ENCODE results near the gene DEAF1.

Gene DEAF1

GRCh38 chr11:702462-703461, 7.7 kb upstream of the DEAF1 start:
- H3K9me3 ChIP-seq (ENCODE audit: control insufficient read depth, low read length) = no peaks in the 10 kb centered on the region
- H2AFZ ChIP-seq (ENCODE audit: low read depth, low read length) = no peak overlapping the region
- no peak overlapping the region for H3K4me2 ChIP-seq (ENCODE audit: low read length, poor library complexity, severe bottlenecking)
- no peak overlapping the region for H4K8ac ChIP-seq (ENCODE audit: low read length)
- no peak for DNase-seq
- WGBS = 90% methylated on average over 23 of the region's 26 CpGs
- peak overlapping the region in 1 of 2 experiments; percentile 37 for H2BK12ac ChIP-seq (ENCODE audit: low read length in 2 of 2)
- H3K4ac ChIP-seq (ENCODE audit: low read depth in 1 of 2, low read length in 2 of 2) = no peak overlapping the region
- peak overlapping the region; percentile 75 for H2AK5ac ChIP-seq (ENCODE audit: low read length, severe bottlenecking)
- no peak overlapping the region for H2BK120ac ChIP-seq (ENCODE audit: low read depth, low read length)
- peak overlapping the region; percentile 15 for H4K91ac ChIP-seq (ENCODE audit: low read length)
- no peak overlapping the region for H2BK5ac ChIP-seq (ENCODE audit: low read depth, low read length, poor library complexity, severe bottlenecking)
- H3K79me1 ChIP-seq (replicated peaks; ENCODE audit: low read length, poor library complexity, severe bottlenecking) = peaks cover 11% of the 10 kb centered on the region
- H3K36me3 ChIP-seq (ENCODE audit: control insufficient read depth in 1 of 2, insufficient read depth in 2 of 2, low read depth in 1 of 2, low read length in 2 of 2) = peaks cover 40 to 42% of the 10 kb centered on the region in 2 experiments
- peak overlapping the region; percentile 2 for H3K27ac ChIP-seq (ENCODE audit: low read length, poor library complexity, severe bottlenecking)
- H2BK15ac ChIP-seq (ENCODE audit: low read depth, poor library complexity, severe bottlenecking) = no peak overlapping the region
- H3K4me3 ChIP-seq (ENCODE audit: insufficient read depth in 1 of 2, low read depth in 1 of 2, low read length in 2 of 2) = no peak overlapping the region
- no peak overlapping the region for H3K23ac ChIP-seq (ENCODE audit: low read length in 2 of 2)
- H3K18ac ChIP-seq (ENCODE audit: low read depth in 1 of 2, low read length in 2 of 2) = peak overlapping the region in 1 of 2 experiments; percentile 14
- H3K4me1 ChIP-seq (ENCODE audit: control insufficient read depth, insufficient read depth, low read depth, low read length) = peaks cover 63% of the 10 kb centered on the region
- no peak overlapping the region for H3K14ac ChIP-seq (ENCODE audit: low read length in 2 of 2)
- H3K9ac ChIP-seq (ENCODE audit: low read length) = peak overlapping the region; percentile 54
- H3K27me3 ChIP-seq (ENCODE audit: control insufficient read depth in 1 of 2, insufficient read depth in 1 of 2, low read length in 2 of 2) = no peaks in the 10 kb centered on the region

- no peak overlapping the region for H3K27ac ChIP-seq (ENCODE audit: low read length, poor library complexity, severe bottlenecking)
- peak overlapping the region in 1 of 2 experiments; percentile 24 for H3K4ac ChIP-seq (ENCODE audit: low read depth in 1 of 2, low read length in 2 of 2)
- H2BK15ac ChIP-seq (ENCODE audit: low read depth, poor library complexity, severe bottlenecking) = peak overlapping the region; percentile 8
- peak overlapping the region in 1 of 2 experiments; percentile 66 for H3K14ac ChIP-seq (ENCODE audit: low read length in 2 of 2)
- H3K4me1 ChIP-seq (ENCODE audit: control insufficient read depth, insufficient read depth, low read depth, low read length) = peaks cover 58% of the 10 kb centered on the region
- peak overlapping the region; percentile 35 for H4K8ac ChIP-seq (ENCODE audit: low read length)
- peaks cover 11% of the 10 kb centered on the region for H3K79me1 ChIP-seq (replicated peaks; ENCODE audit: low read length, poor library complexity, severe bottlenecking)
- peak overlapping the region; percentile 11 for H4K91ac ChIP-seq (ENCODE audit: low read length)
- no peak for DNase-seq
- peak overlapping the region in 1 of 2 experiments; percentile 22 for H3K4me3 ChIP-seq (ENCODE audit: insufficient read depth in 1 of 2, low read depth in 1 of 2, low read length in 2 of 2)
- H2BK120ac ChIP-seq (ENCODE audit: low read depth, low read length) = no peak overlapping the region
- H3K18ac ChIP-seq (ENCODE audit: low read depth in 1 of 2, low read length in 2 of 2) = no peak overlapping the region
- H3K27me3 ChIP-seq (ENCODE audit: control insufficient read depth in 1 of 2, insufficient read depth in 1 of 2, low read length in 2 of 2) = no peaks in the 10 kb centered on the region
- no peak overlapping the region for H3K23ac ChIP-seq (ENCODE audit: low read length in 2 of 2)
- H3K36me3 ChIP-seq (ENCODE audit: control insufficient read depth in 1 of 2, insufficient read depth in 2 of 2, low read depth in 1 of 2, low read length in 2 of 2) = peaks cover 40 to 42% of the 10 kb centered on the region in 2 experiments
- H2AK5ac ChIP-seq (ENCODE audit: low read length, severe bottlenecking) = peak overlapping the region; percentile 75
- H2AFZ ChIP-seq (ENCODE audit: low read depth, low read length) = no peak overlapping the region
- no peak overlapping the region for H3K4me2 ChIP-seq (ENCODE audit: low read length, poor library complexity, severe bottlenecking)
- H2BK5ac ChIP-seq (ENCODE audit: low read depth, low read length, poor library complexity, severe bottlenecking) = no peak overlapping the region
- H3K9ac ChIP-seq (ENCODE audit: low read length) = peak overlapping the region; percentile 54
- no peaks in the 10 kb centered on the region for H3K9me3 ChIP-seq (ENCODE audit: control insufficient read depth, low read length)
- 96% methylated on average over 22 of the region's 22 CpGs for WGBS
- H2BK12ac ChIP-seq (ENCODE audit: low read length in 2 of 2) = no peak overlapping the region
Observed at GRCh38 chr11:701741-702461, 6.9 kb upstream of the DEAF1 start.

- Histone ChIP-seq H3K27me3 (ENCODE audit: control insufficient read depth in 1 of 2, insufficient read depth in 1 of 2, low read length in 2 of 2) (no peaks in the 10 kb centered on the region), H3K4ac (ENCODE audit: low read depth in 1 of 2, low read length in 2 of 2) (no peak overlapping the region), H3K23ac (ENCODE audit: low read length in 2 of 2) (no peak overlapping the region), H4K8ac (ENCODE audit: low read length) (no peak overlapping the region), H2BK5ac (ENCODE audit: low read depth, low read length, poor library complexity, severe bottlenecking) (no peak overlapping the region), H2AK5ac (ENCODE audit: low read length, severe bottlenecking) (no peak overlapping the region), H3K9ac (ENCODE audit: low read length) (no peak overlapping the region), H3K4me3 (ENCODE audit: insufficient read depth in 1 of 2, low read depth in 1 of 2, low read length in 2 of 2) (no peak overlapping the region), H3K27ac (ENCODE audit: low read length, poor library complexity, severe bottlenecking) (no peak overlapping the region), H3K4me1 (ENCODE audit: control insufficient read depth, insufficient read depth, low read depth, low read length) (peaks cover 50% of the 10 kb centered on the region), H2AFZ (ENCODE audit: low read depth, low read length) (no peak overlapping the region), H4K91ac (ENCODE audit: low read length) (peak overlapping the region; percentile 74), H2BK120ac (ENCODE audit: low read depth, low read length) (peak overlapping the region; percentile 21), H3K79me1 (replicated peaks; ENCODE audit: low read length, poor library complexity, severe bottlenecking) (peaks cover 11% of the 10 kb centered on the region), H3K9me3 (ENCODE audit: control insufficient read depth, low read length) (no peaks in the 10 kb centered on the region), H3K14ac (ENCODE audit: low read length in 2 of 2) (peak overlapping the region in 1 of 2 experiments; percentile 15), H3K36me3 (ENCODE audit: control insufficient read depth in 1 of 2, insufficient read depth in 2 of 2, low read depth in 1 of 2, low read length in 2 of 2) (peaks cover 34 to 41% of the 10 kb centered on the region in 2 experiments), H2BK15ac (ENCODE audit: low read depth, poor library complexity, severe bottlenecking) (no peak overlapping the region), H3K4me2 (ENCODE audit: low read length, poor library complexity, severe bottlenecking) (no peak overlapping the region), H2BK12ac (ENCODE audit: low read length in 2 of 2) (peak overlapping the region in 1 of 2 experiments; percentile 81), H3K18ac (ENCODE audit: low read depth in 1 of 2, low read length in 2 of 2) (peak overlapping the region in 1 of 2 experiments; percentile 90)
- peak; percentile 26 for DNase-seq
- WGBS = 93% methylated on average over 1 of the region's 1 CpG
Observed at GRCh38 chr11:699753-700152, 4.7 kb upstream of the DEAF1 start.

GRCh38 chr11:699116-699508, 4.1 kb upstream of the DEAF1 start:
- no peak overlapping the region for H3K4me2 ChIP-seq (ENCODE audit: low read length, poor library complexity, severe bottlenecking)
- H3K18ac ChIP-seq (ENCODE audit: low read depth in 1 of 2, low read length in 2 of 2) = peak overlapping the region; percentile 16 to 82
- no peaks in the 10 kb centered on the region for H3K9me3 ChIP-seq (ENCODE audit: control insufficient read depth, low read length)
- H3K27ac ChIP-seq (ENCODE audit: low read length, poor library complexity, severe bottlenecking) = peak overlapping the region; percentile 1
- H3K4me1 ChIP-seq (ENCODE audit: control insufficient read depth, insufficient read depth, low read depth, low read length) = peaks cover 50% of the 10 kb centered on the region
- no peaks in the 10 kb centered on the region for H3K27me3 ChIP-seq (ENCODE audit: control insufficient read depth in 1 of 2, insufficient read depth in 1 of 2, low read length in 2 of 2)
- H2AK5ac ChIP-seq (ENCODE audit: low read length, severe bottlenecking) = no peak overlapping the region
- H4K91ac ChIP-seq (ENCODE audit: low read length) = peak overlapping the region; percentile 19
- H2AFZ ChIP-seq (ENCODE audit: low read depth, low read length) = no peak overlapping the region
- H2BK15ac ChIP-seq (ENCODE audit: low read depth, poor library complexity, severe bottlenecking) = no peak overlapping the region
- H2BK12ac ChIP-seq (ENCODE audit: low read length in 2 of 2) = peak overlapping the region in 1 of 2 experiments; percentile 90
- DNase-seq = peak; percentile 86
- H3K79me1 ChIP-seq (replicated peaks; ENCODE audit: low read length, poor library complexity, severe bottlenecking) = peaks cover 12% of the 10 kb centered on the region
- no peak overlapping the region for H2BK5ac ChIP-seq (ENCODE audit: low read depth, low read length, poor library complexity, severe bottlenecking)
- H3K4ac ChIP-seq (ENCODE audit: low read depth in 1 of 2, low read length in 2 of 2) = no peak overlapping the region
- H3K4me3 ChIP-seq (ENCODE audit: insufficient read depth in 1 of 2, low read depth in 1 of 2, low read length in 2 of 2) = no peak overlapping the region
- H4K8ac ChIP-seq (ENCODE audit: low read length) = no peak overlapping the region
- peaks cover 29 to 36% of the 10 kb centered on the region in 2 experiments for H3K36me3 ChIP-seq (ENCODE audit: control insufficient read depth in 1 of 2, insufficient read depth in 2 of 2, low read depth in 1 of 2, low read length in 2 of 2)
- H2BK120ac ChIP-seq (ENCODE audit: low read depth, low read length) = no peak overlapping the region
- peak overlapping the region; percentile 32 for H3K9ac ChIP-seq (ENCODE audit: low read length)
- no peak overlapping the region for H3K14ac ChIP-seq (ENCODE audit: low read length in 2 of 2)
- H3K23ac ChIP-seq (ENCODE audit: low read length in 2 of 2) = no peak overlapping the region
- WGBS = 21% methylated on average over 4 of the region's 7 CpGs
